Measurements from ENCODE around the gene OR10D3.
"Not testable (repeated sequence)": the region's sequence is repeated elsewhere in the genome, so short reads cannot be mapped to it uniquely, and the experiment has no call there.

The OR10D3 gene

GRCh38 chr11:124214027-124214426 lies 30.9 kb downstream of the OR10D3 start:
- no peak for DNase-seq (ENCODE audit: low read depth)
- no peak overlapping the region for H3K4me3 ChIP-seq (ENCODE audit: control insufficient read depth, low read depth, low read length)
- TF ChIP-seq CTCF (conservative IDR thresholded peaks at IDR 0.05; ENCODE audit: control insufficient read depth, insufficient read depth, low read depth, low read length), result no peak

GRCh38 chr11:124219126-124219525 lies 36.0 kb downstream of the OR10D3 start:
- no peak for DNase-seq (ENCODE audit: low read depth)
- no peak for TF ChIP-seq CTCF (conservative IDR thresholded peaks at IDR 0.05; ENCODE audit: control insufficient read depth, insufficient read depth, low read depth, low read length)
- no peak overlapping the region for H3K4me3 ChIP-seq (ENCODE audit: control insufficient read depth, low read depth, low read length)

- DNase-seq (ENCODE audit: low read depth), result no peak
- no peak overlapping the region for H3K4me3 ChIP-seq (ENCODE audit: control insufficient read depth, low read depth, low read length)
- TF ChIP-seq CTCF (conservative IDR thresholded peaks at IDR 0.05; ENCODE audit: control insufficient read depth, insufficient read depth, low read depth, low read length), result no peak
Measured at GRCh38 chr11:124222407-124222806, 39.3 kb downstream of the OR10D3 start.

- not testable (repeated sequence) for DNase-seq (ENCODE audit: low read depth); H3K4me3 ChIP-seq (ENCODE audit: control insufficient read depth, low read depth, low read length)
Measured at GRCh38 chr11:124224618-124225423, 41.7 kb downstream of the OR10D3 start.

- no peak overlapping the region for H3K4me3 ChIP-seq (ENCODE audit: control insufficient read depth, low read depth, low read length)
- no peak for TF ChIP-seq CTCF (conservative IDR thresholded peaks at IDR 0.05; ENCODE audit: control insufficient read depth, insufficient read depth, low read depth, low read length)
- no peak for DNase-seq (ENCODE audit: low read depth)
Measured at GRCh38 chr11:124225471-124225870, 42.3 kb downstream of the OR10D3 start.

GRCh38 chr11:124233376-124233775 lies 50.2 kb downstream of the OR10D3 start:
- no peak for DNase-seq (ENCODE audit: low read depth)
- no peak for TF ChIP-seq CTCF (conservative IDR thresholded peaks at IDR 0.05; ENCODE audit: control insufficient read depth, insufficient read depth, low read depth, low read length)
- no peak overlapping the region for H3K4me3 ChIP-seq (ENCODE audit: control insufficient read depth, low read depth, low read length)

Data from fibroblast of mammary gland (primary cell).